Mucosa of descending colon (tissue), 3 donors: ENCODE data around the gene DBP. TPM values are rescaled to one million over a fixed set of nuclear protein-coding genes. Genes with fewer than 3 reads are reported as not detected.

Source experiments
- ATAC-seq: fragments of 200-7000 bp; cut with Tn5 transposase; one replicate; pipeline ENCODE4 v1.9.1; 2020; ENCODE audit warnings: mild to moderate bottlenecking, moderate library complexity
- DNase-seq, 3 donors: peaks; one replicate each; pipeline ENCODE4 v3.0.0-alpha.2; 2020
- H3K36me3 ChIP-seq: fragments of 200-600 bp; one replicate; pipeline ENCODE4 v1.8.0; 2021; ENCODE audit warnings: low read depth, mild to moderate bottlenecking
- H3K4me1 ChIP-seq: fragments of 200-600 bp; one replicate; pipeline ENCODE4 v1.8.0; 2021; ENCODE audit warnings: low read depth, mild to moderate bottlenecking
- H3K4me3 ChIP-seq: fragments of 200-600 bp; one replicate; pipeline ENCODE4 v1.8.0; 2021; ENCODE audit warnings: mild to moderate bottlenecking
- H3K9me3 ChIP-seq: fragments of 200-600 bp; one replicate; pipeline ENCODE4 v1.8.0; 2021; ENCODE audit warnings: mild to moderate bottlenecking
- CTCF ChIP-seq: fragments of 200-600 bp; IDR thresholded peaks from one replicate; pipeline ENCODE4 v1.8.0; 2022; ENCODE audit warnings: antibody characterized with exemption, mild to moderate bottlenecking
- intact Hi-C, 2 donors: fragments of 100-400 bp; cut with DNase I in 1 of 2; cut with micrococcal nuclease in 1 of 2; formaldehyde crosslinking; loops; one replicate each; pipeline versions ENCODE4 v1.11.0 to v1.11.1; 2022; cut with DNase I, micrococcal nuclease
- total RNA-seq, 3 donors: library from RNA; stranded (reverse); fragmentation: NEBNext Ultra II Directional in 2 of 3; extraction: Animal tissue kit (Norgen Biotek cat#: 25700) in 2 of 3; gene quantifications; one replicate each; pipeline versions ENCODE4 v1.2.1 to v1.2.4, GENCODE V29; 2021 to 2023
- donor health status: DM: no; HTN: no; CAD: no; lungs with moderate emphysema.
- donor health status: DM: no; HTN: no; CAD: no.
- donor health status: DM: no; HTN: yes; CAD: no.

The DBP gene
- total RNA-seq, 3 donors from 2014 or later: 8.2 to 18.4 (median 11.1) TPM

GRCh38 chr19:48637948-48638830 is 1.0 kb upstream of the DBP start:
- intact Hi-C loops: no loop called here
- peak; percentile 51 for ATAC-seq
- no peaks in the 10 kb centered on the region for H3K9me3 ChIP-seq

GRCh38 chr19:48637449-48637947 is 319 bp upstream of the DBP start:
- peak; percentile 99 to 100 (median 99) for DNase-seq
- intact Hi-C loops: no loop called here
- peak; percentile 72 for ATAC-seq
- H3K36me3 ChIP-seq: peaks cover 4% of the 10 kb centered on the region
- H3K4me3 ChIP-seq: peak overlapping the region; percentile 31
- H3K4me1 ChIP-seq: peaks cover 36% of the 10 kb centered on the region
- H3K9me3 ChIP-seq: no peaks in the 10 kb centered on the region
- TF ChIP-seq CTCF: no peak

More at GRCh38 chr19:48637948-48638830, 1.0 kb upstream of the DBP start:
- H3K4me1 ChIP-seq: peaks cover 29% of the 10 kb centered on the region
- DNase-seq: peak; percentile 80 to 89 (median 86)
- no peak for TF ChIP-seq CTCF
- H3K36me3 ChIP-seq: peaks cover 4% of the 10 kb centered on the region
- peak overlapping the region; percentile 31 for H3K4me3 ChIP-seq

- ATAC-seq: no peak
- DNase-seq: peak; percentile 73 to 85 (median 76)
- TF ChIP-seq CTCF: no peak
- H3K36me3 ChIP-seq: peaks cover 4% of the 10 kb centered on the region
- peak overlapping the region; percentile 34 for H3K4me3 ChIP-seq
- intact Hi-C loops: no loop called here
- H3K4me1 ChIP-seq: peaks cover 43% of the 10 kb centered on the region
- no peaks in the 10 kb centered on the region for H3K9me3 ChIP-seq
These were observed 967 bp downstream of the DBP start for GRCh38 chr19:48635966-48636858.

- TF ChIP-seq CTCF: no peak
- H3K36me3 ChIP-seq: peaks cover 4% of the 10 kb centered on the region
- peak overlapping the region; percentile 34 for H3K4me3 ChIP-seq
- ATAC-seq: peak; percentile 54
- peak; percentile 73 to 88 (median 86) for DNase-seq
- no peaks in the 10 kb centered on the region for H3K9me3 ChIP-seq
- intact Hi-C loops: no loop called here
- peaks cover 51% of the 10 kb centered on the region for H3K4me1 ChIP-seq
These were observed 1.8 kb downstream of the DBP start for GRCh38 chr19:48635263-48635965.
